MM.1S (cell line): Measurements from ENCODE around the gene DTX4.
A peak's percentile ranks its signal among the peaks of the same experiment; 100 is the strongest.

Experiments used
- DNase-seq: peaks from one replicate; pipeline ENCODE4 v3.0.0-alpha.2; 2015
- H2AFZ ChIP-seq: fragments of 300-600 bp; sonication (generic); 2 replicates; pipeline ENCODE4 v1.6.0; 2016; ENCODE audit warnings: antibody characterized with exemption, low read length
- H3F3A ChIP-seq: fragments of 300-600 bp; sonication (generic); 2 replicates; pipeline ENCODE4 v1.6.1; 2016; ENCODE audit warnings: mild to moderate bottlenecking, antibody characterized with exemption, low read length, moderate library complexity, mixed read lengths; ENCODE audit not compliant: insufficient read depth
- H3K27ac ChIP-seq: fragments of 300-600 bp; sonication (generic); 2 replicates; pipeline ENCODE4 v1.5.1; 2016; ENCODE audit warnings: mild to moderate bottlenecking, low read length
- H3K27me3 ChIP-seq: fragments of 300-600 bp; sonication (generic); replicated peaks from 2 replicates; pipeline ENCODE4 v1.6.0; 2016; ENCODE audit warnings: low read length; ENCODE audit not compliant: insufficient read depth
- H3K36me3 ChIP-seq: fragments of 300-600 bp; sonication (generic); replicated peaks from 2 replicates; pipeline ENCODE4 v1.6.1; 2016; ENCODE audit warnings: mild to moderate bottlenecking, low read length, mixed read lengths; ENCODE audit not compliant: insufficient read depth
- H3K4me1 ChIP-seq: fragments of 300-600 bp; sonication (generic); 2 replicates; pipeline ENCODE4 v1.6.1; 2016; ENCODE audit warnings: low read length, mixed read lengths
- H3K4me2 ChIP-seq: fragments of 300-600 bp; sonication (generic); 2 replicates; pipeline ENCODE4 v1.6.0; 2016; ENCODE audit warnings: low read depth, low read length
- H3K4me3 ChIP-seq: fragments of 300-600 bp; sonication (generic); 2 replicates; pipeline ENCODE4 v1.5.1; 2016; ENCODE audit warnings: low read length, mixed read lengths
- H3K79me2 ChIP-seq: fragments of 300-600 bp; sonication (generic); 2 replicates; pipeline ENCODE4 v1.6.1; 2016; ENCODE audit warnings: mixed run types, low read length, mixed read lengths
- H3K9ac ChIP-seq: fragments of 300-600 bp; sonication (generic); 2 replicates; pipeline ENCODE4 v1.6.1; 2016; ENCODE audit warnings: low read length, mixed read lengths
- H3K9me2 ChIP-seq: fragments of 300-600 bp; sonication (generic); replicated peaks from 2 replicates; pipeline ENCODE4 v1.6.1; 2016; ENCODE audit warnings: mild to moderate bottlenecking, low read length, mixed read lengths; ENCODE audit not compliant: insufficient read depth
- H3K9me3 ChIP-seq: fragments of 300-600 bp; sonication (generic); replicated peaks from 2 replicates; pipeline ENCODE4 v1.6.1; 2016; ENCODE audit warnings: mild to moderate bottlenecking, low read length, mixed read lengths; ENCODE audit not compliant: insufficient read depth
- H4K20me1 ChIP-seq: fragments of 300-600 bp; sonication (generic); 2 replicates; pipeline ENCODE4 v1.6.1; 2016; ENCODE audit warnings: mild to moderate bottlenecking, low read length, moderate library complexity, mixed read lengths; ENCODE audit not compliant: insufficient read depth
- EZH2 ChIP-seq: fragments of 300-600 bp; sonication (generic); optimal IDR thresholded peaks from 2 replicates; pipeline ENCODE3; 2017; ENCODE audit warnings: low read depth, mild to moderate bottlenecking, antibody characterized with exemption, low read length, mixed read lengths
- EZH2phosphoT487 ChIP-seq: fragments of 300-600 bp; sonication (generic); IDR thresholded peaks from 2 replicates; pipeline ENCODE4 v1.6.1; 2018; ENCODE audit warnings: antibody characterized with exemption, low read length
- TF ChIP-seq, protein P1 (sequence below): fragments of 300-600 bp; sonication (generic); IDR thresholded peaks from 2 replicates; pipeline ENCODE4 v1.5.1; 2016; ENCODE audit warnings: antibody characterized with exemption, low read length, mixed read lengths

Gene DTX4

GRCh38 chr11:59137190-59137589 lies 34.7 kb upstream of the DTX4 start:
- Histone ChIP-seq H3K4me2 (no peak overlapping the region), H3K4me1 (peaks cover 20% of the 10 kb centered on the region), H3K9me2 (no peaks in the 10 kb centered on the region), H3K27me3 (no peaks in the 10 kb centered on the region), H3K36me3 (no peaks in the 10 kb centered on the region; the same call in 1 of the 2 replicates), H4K20me1 (no peaks in the 10 kb centered on the region), H3K27ac (no peak overlapping the region), H3K9ac (no peak overlapping the region), H3K79me2 (peaks cover 5% of the 10 kb centered on the region; the same call in 1 of the 2 replicates), H3K4me3 (no peak overlapping the region), H3F3A (peaks cover 6% of the 10 kb centered on the region), H2AFZ (no peak overlapping the region), H3K9me3 (no peaks in the 10 kb centered on the region)
- no peak for DNase-seq
- TF ChIP-seq, protein P1, sequence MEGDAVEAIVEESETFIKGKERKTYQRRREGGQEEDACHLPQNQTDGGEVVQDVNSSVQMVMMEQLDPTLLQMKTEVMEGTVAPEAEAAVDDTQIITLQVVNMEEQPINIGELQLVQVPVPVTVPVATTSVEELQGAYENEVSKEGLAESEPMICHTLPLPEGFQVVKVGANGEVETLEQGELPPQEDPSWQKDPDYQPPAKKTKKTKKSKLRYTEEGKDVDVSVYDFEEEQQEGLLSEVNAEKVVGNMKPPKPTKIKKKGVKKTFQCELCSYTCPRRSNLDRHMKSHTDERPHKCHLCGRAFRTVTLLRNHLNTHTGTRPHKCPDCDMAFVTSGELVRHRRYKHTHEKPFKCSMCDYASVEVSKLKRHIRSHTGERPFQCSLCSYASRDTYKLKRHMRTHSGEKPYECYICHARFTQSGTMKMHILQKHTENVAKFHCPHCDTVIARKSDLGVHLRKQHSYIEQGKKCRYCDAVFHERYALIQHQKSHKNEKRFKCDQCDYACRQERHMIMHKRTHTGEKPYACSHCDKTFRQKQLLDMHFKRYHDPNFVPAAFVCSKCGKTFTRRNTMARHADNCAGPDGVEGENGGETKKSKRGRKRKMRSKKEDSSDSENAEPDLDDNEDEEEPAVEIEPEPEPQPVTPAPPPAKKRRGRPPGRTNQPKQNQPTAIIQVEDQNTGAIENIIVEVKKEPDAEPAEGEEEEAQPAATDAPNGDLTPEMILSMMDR: no peak

GRCh38 chr11:59138643-59139042 lies 33.3 kb upstream of the DTX4 start:
- Histone ChIP-seq H3F3A (peaks cover 18% of the 10 kb centered on the region), H3K4me2 (no peak overlapping the region), H3K79me2 (peaks cover 12% of the 10 kb centered on the region), H3K27me3 (no peaks in the 10 kb centered on the region), H2AFZ (no peak overlapping the region), H3K9me2 (no peaks in the 10 kb centered on the region), H3K27ac (no peak overlapping the region), H3K9me3 (no peaks in the 10 kb centered on the region), H4K20me1 (no peaks in the 10 kb centered on the region), H3K9ac (no peak overlapping the region), H3K36me3 (no peaks in the 10 kb centered on the region), H3K4me3 (no peak overlapping the region), H3K4me1 (peaks cover 19% of the 10 kb centered on the region)
- no peak for DNase-seq
- TF ChIP-seq EZH2: no peak
- TF ChIP-seq, protein P1: no peak
- no peak for TF ChIP-seq EZH2phosphoT487

- Histone ChIP-seq H3K4me2 (peak overlapping the region; percentile 95; the same call in 1 of the 2 replicates), H3K36me3 (no peaks in the 10 kb centered on the region), H3K4me1 (peaks cover 14% of the 10 kb centered on the region), H3K9me3 (no peaks in the 10 kb centered on the region), H3K79me2 (peaks cover 30% of the 10 kb centered on the region), H3K4me3 (no peak overlapping the region), H3K27me3 (no peaks in the 10 kb centered on the region), H2AFZ (no peak overlapping the region), H3F3A (peaks cover 30% of the 10 kb centered on the region), H3K9ac (no peak overlapping the region; the same call in 1 of the 2 replicates), H3K27ac (no peak overlapping the region), H3K9me2 (no peaks in the 10 kb centered on the region), H4K20me1 (no peaks in the 10 kb centered on the region)
- TF ChIP-seq EZH2phosphoT487 (no peak), EZH2 (no peak)
- TF ChIP-seq, protein P1: no peak
- no peak for DNase-seq
Measured at GRCh38 chr11:59141191-59141590, 30.7 kb upstream of the DTX4 start.
